ENCODE results near the gene MOB3A.
A peak's percentile ranks its signal among the peaks of the same experiment; 100 is the strongest.
"Not testable (repeated sequence)": the region's sequence is repeated elsewhere in the genome, so short reads cannot be mapped to it uniquely, and the experiment has no call there.

MOB3A gene

GRCh38 chr19:2096034-2096479, at the start of gene MOB3A:
TSS of gene MOB3A (minus strand) at chr19:2096326. CDS start at chr19:2078560, 17,766 bp downstream.
- peak; percentile 89 for DNase-seq

GRCh38 chr19:2145831-2146241, 49.7 kb upstream of the MOB3A start:
- no peak for DNase-seq

GRCh38 chr19:2144190-2144589, 48.1 kb upstream of the MOB3A start:
- no peak for DNase-seq

DNA sequence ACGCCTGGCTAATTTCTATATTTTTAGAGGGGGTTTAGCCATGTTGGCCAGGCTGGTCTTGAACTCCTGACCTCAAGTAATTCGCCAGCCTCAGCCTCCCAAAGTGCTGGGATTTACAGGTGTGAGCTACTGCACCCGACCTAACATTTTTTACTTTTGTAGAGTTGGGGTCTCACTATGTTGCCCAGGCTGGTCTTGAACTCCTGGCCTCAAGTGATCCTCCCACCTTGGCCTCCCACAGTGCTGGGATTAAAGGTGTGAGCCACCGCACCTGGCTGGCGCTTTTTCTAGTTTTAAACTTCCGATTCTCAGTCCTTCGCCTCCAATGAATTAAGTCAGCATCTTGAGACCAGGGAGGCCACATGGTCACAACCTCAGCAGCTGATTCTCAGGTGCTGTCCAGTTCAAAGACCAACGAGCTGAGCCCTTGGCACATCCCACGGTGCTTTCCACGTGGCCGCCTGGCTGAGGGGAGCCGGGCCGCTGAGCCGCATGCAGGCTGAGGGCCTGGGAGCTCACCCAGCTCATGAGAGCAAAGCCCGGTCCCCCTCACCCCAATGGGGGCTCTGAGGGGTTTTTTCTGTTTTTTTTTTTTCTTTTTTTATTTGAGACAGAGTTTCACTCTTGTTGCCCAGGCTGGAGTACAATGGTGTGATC, 46.2 kb upstream of the MOB3A start:
- no peak for DNase-seq

GRCh38 chr19:2140138-2140569, 44.0 kb upstream of the MOB3A start:
- DNase-seq, result no peak

GRCh38 chr19:2139385-2140137, 43.4 kb upstream of the MOB3A start:
- no peak for DNase-seq

DNA sequence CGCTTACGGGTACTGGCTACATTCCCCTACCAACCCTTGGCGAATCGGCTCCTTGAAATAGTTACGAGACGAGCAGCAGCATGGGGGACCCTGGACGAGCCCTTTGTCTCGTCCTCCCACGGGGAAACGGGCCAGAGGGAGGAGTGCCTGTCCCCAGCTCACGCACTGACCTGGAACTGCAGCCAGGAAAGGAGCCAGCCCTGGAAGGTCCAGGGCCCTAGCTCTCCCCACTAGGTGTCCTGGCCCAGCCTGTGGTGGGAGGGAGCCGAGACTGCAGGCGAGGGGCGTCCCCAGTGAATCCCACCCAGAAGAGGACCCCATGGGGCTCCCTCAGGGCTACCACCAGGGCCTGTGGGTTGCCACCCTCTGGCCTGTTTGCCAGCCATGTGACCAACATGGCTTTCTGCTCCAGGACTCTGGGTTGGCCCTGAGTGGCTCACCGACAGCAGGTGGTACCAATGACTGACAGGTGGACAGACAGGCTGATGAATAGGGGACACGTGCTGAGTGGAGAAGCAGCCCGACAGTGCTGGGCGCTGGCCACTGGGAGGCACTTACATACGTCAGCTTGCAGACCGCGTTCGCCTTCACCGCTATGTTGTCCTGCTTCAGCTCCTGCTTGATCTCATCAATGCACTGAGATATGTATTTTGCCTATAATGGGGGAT, 42.1 kb upstream of the MOB3A start:
- no peak for DNase-seq

DNA sequence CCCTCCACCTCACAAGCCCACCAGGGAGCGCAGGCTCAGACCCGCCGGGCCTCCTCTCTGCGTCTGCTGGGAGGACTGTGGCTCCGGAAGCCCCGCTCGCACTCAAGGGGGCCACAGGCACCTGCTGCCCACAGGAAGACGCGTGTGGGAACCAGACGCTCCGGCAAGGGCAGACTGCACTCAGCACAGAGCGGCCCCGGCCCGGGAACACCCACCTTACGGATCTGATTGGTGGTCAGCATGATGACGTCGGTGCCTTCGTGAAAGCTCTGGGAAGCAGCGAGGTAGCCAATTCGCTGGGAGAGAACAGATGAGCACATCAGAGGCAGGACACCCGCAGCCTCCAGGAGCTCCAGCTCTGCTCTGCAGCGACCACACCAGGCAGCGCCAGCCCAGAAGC, 40.7 kb upstream of the MOB3A start:
- DNase-seq, result no peak

DNA sequence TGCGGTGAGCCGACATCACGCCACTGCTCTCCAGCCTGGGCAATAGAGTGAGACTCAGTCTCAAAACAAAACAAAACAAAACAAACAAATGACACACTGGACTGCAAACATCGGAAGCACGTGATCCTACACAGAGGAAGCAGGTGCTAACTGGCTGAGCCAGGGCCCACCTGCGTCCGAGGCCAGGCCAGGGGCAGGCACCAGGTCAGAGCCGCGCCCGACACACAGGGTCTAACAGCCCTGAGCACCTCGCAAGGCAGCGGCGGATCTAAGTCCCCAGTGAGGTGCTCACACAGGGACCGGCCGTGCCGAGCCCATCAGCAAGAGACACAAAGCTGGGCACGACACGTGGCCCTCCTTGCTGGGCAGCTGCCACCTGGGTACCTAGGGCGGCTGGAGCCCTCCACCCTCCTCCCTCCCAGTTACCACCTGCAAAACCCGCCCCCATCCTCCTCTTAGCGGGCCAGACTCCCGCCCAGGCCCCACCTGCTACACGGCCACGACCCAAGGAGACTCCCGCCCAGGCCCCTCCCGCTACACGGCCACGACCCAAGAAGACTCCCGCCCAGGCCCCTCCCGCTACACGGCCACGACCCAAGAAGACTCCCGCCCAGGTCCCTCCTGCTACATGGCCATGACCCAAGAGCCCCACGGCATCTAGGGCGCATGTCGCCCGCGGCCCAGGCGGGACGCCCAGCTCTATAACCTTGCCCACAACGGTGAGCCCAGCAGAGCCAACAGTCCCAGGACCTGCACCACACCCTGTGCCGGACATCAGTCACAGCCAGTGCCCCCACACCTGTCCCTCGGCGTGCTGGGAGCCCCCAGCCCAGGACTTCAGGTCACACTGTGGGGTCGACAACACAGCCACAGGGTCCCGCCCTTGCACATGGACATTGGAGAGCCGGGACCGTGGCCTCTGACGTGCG, 39.6 kb upstream of the MOB3A start:
- DNase-seq, result no peak

GRCh38 chr19:2132731-2133490, 36.8 kb upstream of the MOB3A start:
- DNase-seq, result no peak

- no peak for DNase-seq
Measured at GRCh38 chr19:2132191-2132590, 36.1 kb upstream of the MOB3A start.

GRCh38 chr19:2131012-2131975, 35.2 kb upstream of the MOB3A start:
- not testable (repeated sequence) for DNase-seq

GRCh38 chr19:2129892-2130770, 34.0 kb upstream of the MOB3A start:
- no peak for DNase-seq

GRCh38 chr19:2129486-2129885, 33.4 kb upstream of the MOB3A start:
- DNase-seq, result no peak

- DNase-seq, result no peak
Measured at GRCh38 chr19:2129022-2129421, 32.9 kb upstream of the MOB3A start.

- not testable (repeated sequence) for DNase-seq
Measured at GRCh38 chr19:2128252-2128651, 32.1 kb upstream of the MOB3A start.

- DNase-seq, result no peak
Measured at GRCh38 chr19:2127758-2128157, 31.6 kb upstream of the MOB3A start.

- DNase-seq, result no peak
Measured at GRCh38 chr19:2126879-2127518, 30.9 kb upstream of the MOB3A start.

All from activated naive CD4-positive, alpha-beta T cell treated with anti-CD3 and anti-CD28 coated beads, Interleukin-2, amount 50 U/mL, for 16 hours (primary cell).